H9 (cell line): ENCODE results near the gene ARPP19. TPM values are rescaled to one million over a fixed set of nuclear protein-coding genes. Genes with fewer than 3 reads are reported as not detected.

Experiments used
- DNase-seq: peaks from one replicate; pipeline ENCODE4 v3.0.0-alpha.2; 2017
- H2AFZ ChIP-seq: one replicate; pipeline ENCODE4 v1.6.1; 2013; ENCODE audit warnings: mild to moderate bottlenecking, low read length, control low read depth, moderate library complexity
- H2AK5ac ChIP-seq: 2 replicates; pipeline ENCODE4 v1.6.1; 2013; ENCODE audit warnings: low read length, control low read depth, mixed read lengths; ENCODE audit not compliant: insufficient read length
- H2BK120ac ChIP-seq: one replicate; pipeline ENCODE4 v1.6.1; 2013; ENCODE audit warnings: low read depth, mild to moderate bottlenecking, low read length, control low read depth, inconsistent platforms; ENCODE audit not compliant: poor library complexity, severe bottlenecking
- H2BK12ac ChIP-seq: 2 replicates; pipeline ENCODE4 v1.6.1; 2013; ENCODE audit warnings: low read length, control low read depth, mixed read lengths, low read depth; ENCODE audit not compliant: insufficient read length
- H2BK15ac ChIP-seq: 2 replicates; pipeline ENCODE4 v1.6.1; 2013; ENCODE audit warnings: low read depth, low read length, control low read depth
- H2BK20ac ChIP-seq: one replicate; pipeline ENCODE4 v1.6.1; 2013; ENCODE audit warnings: low read depth, mild to moderate bottlenecking, low read length, control low read depth, inconsistent platforms; ENCODE audit not compliant: poor library complexity, severe bottlenecking
- H2BK5ac ChIP-seq: 2 replicates; pipeline ENCODE4 v1.6.1; 2013; ENCODE audit warnings: low read length, control low read depth, mixed read lengths; ENCODE audit not compliant: insufficient read length
- H3K14ac ChIP-seq: 2 replicates; pipeline ENCODE4 v1.6.1; 2013; ENCODE audit warnings: low read length, control low read depth; ENCODE audit not compliant: insufficient read depth
- H3K18ac ChIP-seq: 2 replicates; pipeline ENCODE4 v1.6.1; 2013; ENCODE audit warnings: low read depth, mild to moderate bottlenecking, mixed read lengths, low read length, control low read depth; ENCODE audit not compliant: insufficient read length
- H3K23ac ChIP-seq: 2 replicates; pipeline ENCODE4 v1.6.1; 2013; ENCODE audit warnings: low read length, control low read depth, mixed read lengths, low read depth; ENCODE audit not compliant: insufficient read length
- H3K23me2 ChIP-seq: 2 replicates; pipeline ENCODE4 v1.6.1; 2013; ENCODE audit warnings: low read depth, mild to moderate bottlenecking, mixed read lengths, low read length, control low read depth; ENCODE audit not compliant: insufficient read length, poor library complexity, severe bottlenecking
- H3K27ac ChIP-seq: 2 replicates; pipeline ENCODE4 v1.5.1; 2013; ENCODE audit warnings: low read length, control low read depth, mixed read lengths, low read depth; ENCODE audit not compliant: insufficient read length
- H3K27me3 ChIP-seq: 2 replicates; pipeline ENCODE4 v1.6.1; 2013; ENCODE audit warnings: low read length, control low read depth, inconsistent platforms; ENCODE audit not compliant: insufficient read depth
- H3K4ac ChIP-seq: 2 replicates; pipeline ENCODE4 v1.6.1; 2013; ENCODE audit warnings: low read depth, mild to moderate bottlenecking, control low read depth, inconsistent platforms, low read length, moderate library complexity
- H3K4me1 ChIP-seq: 2 replicates; pipeline ENCODE4 v1.6.1; 2013; ENCODE audit warnings: low read length, control low read depth, inconsistent platforms; ENCODE audit not compliant: insufficient read depth
- H3K4me2 ChIP-seq: 2 replicates; pipeline ENCODE4 v1.6.1; 2013; ENCODE audit warnings: low read length, control low read depth, mixed read lengths; ENCODE audit not compliant: insufficient read length, insufficient read depth
- H3K56ac ChIP-seq: 2 replicates; pipeline ENCODE4 v1.6.1; 2013; ENCODE audit warnings: low read depth, mild to moderate bottlenecking, mixed read lengths, low read length, control low read depth; ENCODE audit not compliant: insufficient read length
- H3K79me1 ChIP-seq: 2 replicates; pipeline ENCODE4 v1.6.1; 2013; ENCODE audit warnings: low read depth, mild to moderate bottlenecking, moderate library complexity, low read length, control low read depth, inconsistent platforms; ENCODE audit not compliant: insufficient read depth, poor library complexity, severe bottlenecking
- H3K79me2 ChIP-seq: 2 replicates; pipeline ENCODE4 v1.6.1; 2013; ENCODE audit warnings: low read length, control low read depth, inconsistent platforms; ENCODE audit not compliant: insufficient read depth
- H3K9ac ChIP-seq: 2 replicates; pipeline ENCODE4 v1.6.1; 2013; ENCODE audit warnings: low read length, control low read depth, mixed read lengths; ENCODE audit not compliant: insufficient read length; ENCODE audit errors: extremely low read depth
- H3K9me3 ChIP-seq: one replicate; pipeline ENCODE4 v1.6.1; 2013; ENCODE audit warnings: low read depth, low read length, inconsistent platforms; ENCODE audit not compliant: control insufficient read depth
- H3T11ph ChIP-seq: one replicate; pipeline ENCODE4 v1.6.1; 2013; ENCODE audit warnings: mild to moderate bottlenecking, low read length, control low read depth, inconsistent platforms
- H4K20me1 ChIP-seq: one replicate; pipeline ENCODE4 v1.6.1; 2013; ENCODE audit not compliant: control insufficient read depth, insufficient read length, insufficient read depth
- H4K5ac ChIP-seq: 2 replicates; pipeline ENCODE4 v1.6.1; 2013; ENCODE audit warnings: low read depth, mild to moderate bottlenecking, mixed read lengths, low read length, control low read depth; ENCODE audit not compliant: insufficient read length
- H4K8ac ChIP-seq: replicated peaks from 2 replicates; pipeline ENCODE4 v1.6.1; 2013; ENCODE audit warnings: low read length, control low read depth, mixed read lengths, low read depth; ENCODE audit not compliant: insufficient read length
- H4K91ac ChIP-seq: 2 replicates; pipeline ENCODE4 v1.6.1; 2013; ENCODE audit warnings: low read depth, mild to moderate bottlenecking, moderate library complexity, mixed read lengths, low read length, control low read depth; ENCODE audit not compliant: insufficient read length
- H3K27ac Mint-ChIP-seq, 3 experiments: 2 replicates in 2 of 3; 3 replicates in 1 of 3; pipeline ENCODE4 v1.8.0; 2020 to 2021; ENCODE audit warnings: mixed read lengths in 3 of 3, mild to moderate bottlenecking in 1 of 3, moderate library complexity in 1 of 3
- H3K27me3 Mint-ChIP-seq: 2 replicates; pipeline ENCODE4 v1.8.0; 2021; ENCODE audit warnings: low read depth, mild to moderate bottlenecking, moderate library complexity, mixed read lengths
- H3K36me3 Mint-ChIP-seq, 3 experiments: 2 replicates in 2 of 3; 3 replicates in 1 of 3; pipeline ENCODE4 v1.8.0; 2020 to 2021; ENCODE audit warnings: low read depth in 3 of 3, mixed read lengths in 3 of 3; ENCODE audit not compliant: insufficient read depth in 1 of 3
- H3K4me1 Mint-ChIP-seq, 2 experiments: 2 replicates each; pipeline ENCODE4 v1.8.0; 2020; ENCODE audit warnings: mixed read lengths in 2 of 2
- H3K4me3 Mint-ChIP-seq, 2 experiments: 2 replicates in 1 of 2; 3 replicates in 1 of 2; pipeline ENCODE4 v1.8.0; 2020 to 2021; ENCODE audit warnings: mild to moderate bottlenecking in 2 of 2, mixed read lengths in 2 of 2, moderate library complexity in 1 of 2
- H3K9me3 Mint-ChIP-seq, 2 experiments: 2 replicates in 1 of 2; 3 replicates in 1 of 2; pipeline ENCODE4 v1.8.0; 2020; ENCODE audit warnings: mild to moderate bottlenecking in 2 of 2, mixed read lengths in 2 of 2, moderate library complexity in 1 of 2
- WGBS: extraction: QIAGEN DNeasy Blood & Tissue Kit; methylation state at CpG from one replicate; pipeline ENCODE4 v1.1.7; 2013; ENCODE audit warnings: missing lambda C conversion rate, low lambda C conversion rate, mixed read lengths; ENCODE audit not compliant: insufficient read length; ENCODE audit errors: extremely low coverage; 5-methylcytosine and 5-hydroxymethylcytosine counted together
- total RNA-seq: library from RNA; stranded (reverse); gene quantifications from 2 replicates; pipeline ENCODE4 v1.2.1, GENCODE V29; 2021
- TF ChIP-seq, protein P1 (sequence below): fragments of 200-600 bp; sonication (generic); conservative IDR thresholded peaks from 3 replicates; pipeline ENCODE4 v1.8.0; 2021; ENCODE audit warnings: antibody characterized with exemption, mild to moderate bottlenecking

The ARPP19 gene
- total RNA-seq, 1 experiment from 2014 or later = 247 TPM

DNA sequence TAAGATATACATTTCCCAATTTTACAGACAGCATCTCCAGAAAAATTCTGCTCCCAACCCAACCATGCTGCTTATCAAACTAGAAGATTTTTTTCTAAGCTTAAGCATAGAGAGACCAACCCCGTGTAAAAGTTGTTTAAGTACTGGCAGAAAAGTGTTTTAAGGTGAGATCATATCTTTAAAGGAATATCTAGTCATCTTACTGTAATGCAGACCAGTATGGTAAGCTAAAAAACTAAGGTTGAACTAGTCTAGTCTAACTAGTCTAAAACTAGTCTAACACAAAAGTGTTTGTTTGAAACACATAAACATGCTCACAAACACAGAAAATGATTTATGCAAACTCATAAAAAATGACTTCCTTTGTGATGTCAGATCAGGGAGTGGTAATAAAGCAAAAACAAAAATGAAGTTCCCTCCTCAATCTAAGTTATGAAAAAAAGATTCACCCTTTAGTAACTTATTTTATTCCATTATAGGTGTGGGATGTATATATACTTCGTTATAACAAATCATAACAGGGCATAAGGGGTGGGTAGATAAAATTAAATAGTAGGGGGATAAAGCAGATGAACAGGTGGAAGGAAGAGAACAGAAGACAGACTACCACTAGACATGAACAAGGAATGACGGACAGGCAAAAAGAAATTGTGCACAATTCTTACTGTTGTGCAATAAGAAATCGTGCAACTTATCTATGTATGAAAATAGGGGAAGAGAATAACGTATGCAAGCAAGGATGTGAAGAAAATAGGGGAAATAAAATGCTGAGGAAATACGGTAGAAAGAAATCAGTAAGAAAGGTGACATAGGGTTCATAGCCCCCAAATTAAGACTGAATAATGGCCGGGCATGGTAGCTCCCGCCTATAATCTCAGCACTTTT lies 50.1 kb downstream of the ARPP19 start:
- H3T11ph ChIP-seq = no peak overlapping the region
- Mint-ChIP-seq H3K36me3 (no peaks in the 10 kb centered on the region), H3K4me1 (peaks cover 14 to 19% of the 10 kb centered on the region in 2 experiments), H3K9me3 (no peaks in the 10 kb centered on the region), H3K27me3 (no peaks in the 10 kb centered on the region), H3K4me3 (no peak overlapping the region), H3K27ac (no peak overlapping the region)
- no peaks in the 10 kb centered on the region for H3K23me2 ChIP-seq
- H3K79me2 ChIP-seq = peaks cover 3% of the 10 kb centered on the region; the same call in 1 of the 2 replicates
- no CpG with 5 or more reads among the region's 8 CpGs for WGBS
- H4K5ac ChIP-seq = no peak overlapping the region
- no peak overlapping the region for H4K91ac ChIP-seq
- TF ChIP-seq, protein P1, sequence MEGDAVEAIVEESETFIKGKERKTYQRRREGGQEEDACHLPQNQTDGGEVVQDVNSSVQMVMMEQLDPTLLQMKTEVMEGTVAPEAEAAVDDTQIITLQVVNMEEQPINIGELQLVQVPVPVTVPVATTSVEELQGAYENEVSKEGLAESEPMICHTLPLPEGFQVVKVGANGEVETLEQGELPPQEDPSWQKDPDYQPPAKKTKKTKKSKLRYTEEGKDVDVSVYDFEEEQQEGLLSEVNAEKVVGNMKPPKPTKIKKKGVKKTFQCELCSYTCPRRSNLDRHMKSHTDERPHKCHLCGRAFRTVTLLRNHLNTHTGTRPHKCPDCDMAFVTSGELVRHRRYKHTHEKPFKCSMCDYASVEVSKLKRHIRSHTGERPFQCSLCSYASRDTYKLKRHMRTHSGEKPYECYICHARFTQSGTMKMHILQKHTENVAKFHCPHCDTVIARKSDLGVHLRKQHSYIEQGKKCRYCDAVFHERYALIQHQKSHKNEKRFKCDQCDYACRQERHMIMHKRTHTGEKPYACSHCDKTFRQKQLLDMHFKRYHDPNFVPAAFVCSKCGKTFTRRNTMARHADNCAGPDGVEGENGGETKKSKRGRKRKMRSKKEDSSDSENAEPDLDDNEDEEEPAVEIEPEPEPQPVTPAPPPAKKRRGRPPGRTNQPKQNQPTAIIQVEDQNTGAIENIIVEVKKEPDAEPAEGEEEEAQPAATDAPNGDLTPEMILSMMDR = no peak
- no peak overlapping the region for H2BK12ac ChIP-seq
- no peak overlapping the region for H3K23ac ChIP-seq
- H2BK20ac ChIP-seq = no peak overlapping the region
- peaks cover 5% of the 10 kb centered on the region for H3K79me1 ChIP-seq
- H2BK5ac ChIP-seq = no peak overlapping the region
- H2AK5ac ChIP-seq = no peak overlapping the region
- H3K27me3 ChIP-seq = no peaks in the 10 kb centered on the region
- no peak overlapping the region for H3K14ac ChIP-seq
- H3K27ac ChIP-seq = no peak overlapping the region
- no peak overlapping the region for H2AFZ ChIP-seq
- no peak overlapping the region for H3K4me2 ChIP-seq
- H2BK120ac ChIP-seq = no peak overlapping the region
- H2BK15ac ChIP-seq = no peak overlapping the region
- no peaks in the 10 kb centered on the region for H4K20me1 ChIP-seq
- H3K9me3 ChIP-seq = no peaks in the 10 kb centered on the region
- H3K18ac ChIP-seq = no peak overlapping the region
- H3K4ac ChIP-seq = no peak overlapping the region
- no peaks in the 10 kb centered on the region; the same call in 1 of the 2 replicates for H3K4me1 ChIP-seq
- no peak overlapping the region for H4K8ac ChIP-seq
- H3K56ac ChIP-seq = no peak overlapping the region
- no peak for DNase-seq
- H3K9ac ChIP-seq = no peak overlapping the region
